Measurements from ENCODE around the gene PAPLN.

GRCh38 chr14:73273799-73274198 is 36.5 kb downstream of the PAPLN start:
- no peak for TF ChIP-seq NFYB (IDR thresholded peaks at IDR 0.05; ENCODE audit: extremely low read depth, insufficient read length)
- no peak for TF ChIP-seq LCOR (CRISPR knock-in tag; IDR thresholded peaks at IDR 0.05)
- no peak for TF ChIP-seq ARHGAP35 (IDR thresholded peaks at IDR 0.05; ENCODE audit: partially characterized antibody)
- TF ChIP-seq EP300 (IDR thresholded peaks at IDR 0.05; ENCODE audit: low read length), result no peak
- no peak for TF ChIP-seq SP1 (CRISPR knock-in tag; IDR thresholded peaks at IDR 0.05)
- TF ChIP-seq CTCF (IDR thresholded peaks at IDR 0.05 in 2 of 3, conservative IDR thresholded peaks at IDR 0.05 in 1 of 3; ENCODE audit: insufficient read depth in 2 of 3, low read depth in 1 of 3, low read length in 3 of 3), result no peak
